K562 (cell line): ENCODE measurements around the gene SYNJ2. TPM values are rescaled to one million over a fixed set of nuclear protein-coding genes. Genes with fewer than 3 reads are reported as not detected.

Experiments used
- ATAC-seq: fragments of 200-7000 bp; cut with Tn5 transposase; 3 replicates; pipeline ENCODE4 v1.9.1; 2020; ENCODE audit warnings: moderate library complexity
- BruUV-seq: library from RNA; stranded (reverse); fragments of 400-500 nt; replicated peaks from 2 replicates; lab custom pipeline; 2021; lab: Mats Ljungman, UMichigan
- CTCF ChIA-PET: fragments of 300-600 bp; formaldehyde crosslinking; extraction: SDS; loops from one replicate; lab custom pipeline; 2021; ENCODE audit warnings: low intra/inter-chr PET ratio; lab: Yijun Ruan, JAX
- POLR2A ChIA-PET: fragments of 300-600, 350-650 bp; sonication (Branson Sonifier 250); formaldehyde crosslinking; extraction: SDS; loops from one replicate; lab custom pipeline; 2021; ENCODE audit warnings: antibody characterized with exemption, inconsistent platforms; lab: Yijun Ruan, JAX
- DNase-seq, 4 experiments: peaks; one replicate each; pipeline versions ENCODE4 v3.0.0 to v3.0.0-alpha.2; 2011 to 2018; ENCODE audit warnings: low spot score in 3 of 4, mixed read lengths in 3 of 4; ENCODE audit errors: extremely low read depth in 1 of 4
- FAIRE-seq: peaks from 2 replicates; lab custom pipeline; 2011; peaks lifted over from hg19 to GRCh38; lab: Jason Lieb, UNC
- H2AFZ ChIP-seq: 2 replicates; pipeline ENCODE4 v1.6.0; 2011; ENCODE audit warnings: low read depth, low read length, control low read depth, inconsistent platforms
- H3K27ac ChIP-seq: fragments of 200-600 bp; 3 replicates; pipeline ENCODE4 v1.8.0; 2011; ENCODE audit warnings: low read depth, mild to moderate bottlenecking, control low read depth, inconsistent platforms, low read length, moderate library complexity, mixed read lengths; ENCODE audit errors: extremely low read depth
- H3K27me3 ChIP-seq, 2 experiments: fragments of 300-600 bp in 1 of 2; 2 replicates in 1 of 2; 3 replicates in 1 of 2; pipeline versions ENCODE4 v1.6.0 to v1.8.0; 2011; ENCODE audit warnings: inconsistent platforms in 2 of 2, low read length in 2 of 2, mild to moderate bottlenecking in 1 of 2, mixed read lengths in 1 of 2, moderate library complexity in 1 of 2; ENCODE audit not compliant: control insufficient read depth in 2 of 2, insufficient read depth in 2 of 2
- H3K36me3 ChIP-seq: fragments of 300-600 bp; 3 replicates; pipeline ENCODE4 v1.8.0; 2011; ENCODE audit warnings: mild to moderate bottlenecking, low read length, inconsistent platforms; ENCODE audit not compliant: control insufficient read depth, insufficient read depth
- H3K4me1 ChIP-seq, 2 experiments: fragments of 200-600 bp in 1 of 2; replicated peaks in 1 of 2; 2 replicates in 1 of 2; 3 replicates in 1 of 2; pipeline versions ENCODE4 v1.5.1 to v1.8.0; 2011; ENCODE audit warnings: inconsistent platforms in 2 of 2, low read length in 2 of 2, mild to moderate bottlenecking in 1 of 2, mixed read lengths in 1 of 2, moderate library complexity in 1 of 2; ENCODE audit not compliant: control insufficient read depth in 2 of 2, insufficient read depth in 2 of 2
- H3K4me2 ChIP-seq: 2 replicates; pipeline ENCODE4 v1.6.1; 2011; ENCODE audit warnings: low read length, control low read depth, inconsistent platforms, mixed read lengths; ENCODE audit not compliant: insufficient read depth
- H3K4me3 ChIP-seq: fragments of 200-600 bp; sonication (generic), shearing (Covaris generic); 2 replicates; pipeline ENCODE4 v1.5.1; 2016; ENCODE audit warnings: control low read depth, inconsistent platforms
- H3K79me2 ChIP-seq: fragments of 200-600 bp; 3 replicates; pipeline ENCODE4 v1.8.0; 2011; ENCODE audit warnings: low read length, inconsistent platforms; ENCODE audit not compliant: control insufficient read depth, insufficient read depth
- H3K9ac ChIP-seq, 2 experiments: 2 replicates each; pipeline versions ENCODE4 v1.6.0 to v1.6.1; 2011; ENCODE audit warnings: low read depth in 2 of 2, low read length in 2 of 2, control low read depth in 1 of 2, inconsistent platforms in 1 of 2, mild to moderate bottlenecking in 1 of 2, mixed read lengths in 1 of 2; ENCODE audit not compliant: insufficient read depth in 1 of 2
- H3K9me1 ChIP-seq: one replicate; pipeline ENCODE4 v1.6.0; 2011; ENCODE audit warnings: inconsistent platforms, mild to moderate bottlenecking, low read length, moderate library complexity; ENCODE audit not compliant: control insufficient read depth, insufficient read depth
- H3K9me3 ChIP-seq: replicated peaks from 2 replicates; pipeline ENCODE4 v1.5.1; 2011; ENCODE audit warnings: low read depth, low read length, inconsistent platforms; ENCODE audit not compliant: control insufficient read depth, insufficient read depth
- H4K20me1 ChIP-seq: replicated peaks from 2 replicates; pipeline ENCODE4 v1.6.1; 2011; ENCODE audit warnings: low read length, inconsistent platforms, mixed read lengths; ENCODE audit not compliant: control insufficient read depth, insufficient read depth
- BACH1 ChIP-seq: fragments of 200-800 bp; sonication (Bioruptor generic); IDR thresholded peaks from 2 replicates; pipeline ENCODE4 v1.6.1; 2016; ENCODE audit warnings: missing genetic modification characterization, missing compliant biosample characterization
- CBX1 ChIP-seq: sonication (generic); IDR thresholded peaks from 2 replicates; pipeline ENCODE4 v1.6.1; 2016; ENCODE audit warnings: antibody characterized with exemption, low read depth, mild to moderate bottlenecking
- ILF3 ChIP-seq: fragments of 450-650 bp; IDR thresholded peaks from 2 replicates; pipeline ENCODE4 v1.6.1; 2018; ENCODE audit warnings: antibody characterized with exemption, mild to moderate bottlenecking, moderate library complexity, borderline replicate concordance
- NR3C1 ChIP-seq: sonication (generic); formaldehyde crosslinking; IDR thresholded peaks from 2 replicates; pipeline ENCODE4 v1.8.1; 2022; ENCODE audit warnings: missing genetic modification reagents
- TSC22D4 ChIP-seq: fragments of 450-650 bp; IDR thresholded peaks from 2 replicates; pipeline ENCODE4 v1.6.1; 2016; ENCODE audit warnings: missing genetic modification characterization, missing biosample characterization, control low read depth
- XRCC4 ChIP-seq: IDR thresholded peaks from one replicate; pipeline ENCODE4 v1.6.1; 2011; ENCODE audit not compliant: insufficient read depth, insufficient read length; ENCODE audit errors: extremely low read depth
- ZKSCAN1 ChIP-seq: fragments of 150-350 bp; IDR thresholded peaks from 2 replicates; pipeline ENCODE4 v1.6.1; 2016; ENCODE audit warnings: low read depth, low read length
- ZNF140 ChIP-seq: fragments of 250-450 bp; sonication (Bioruptor Pico); IDR thresholded peaks from 2 replicates; pipeline ENCODE4 v1.8.0; 2021; ENCODE audit warnings: moderate library complexity, mild to moderate bottlenecking, inconsistent platforms
- ZNF165 ChIP-seq: fragments of 250-450 bp; sonication (Bioruptor Pico); IDR thresholded peaks from 2 replicates; pipeline ENCODE4 v1.4.0; 2020; ENCODE audit warnings: borderline replicate concordance
- ZNF3 ChIP-seq: fragments of 250-450 bp; sonication (Bioruptor Pico); IDR thresholded peaks from 2 replicates; pipeline ENCODE4 v1.5.0; 2021; ENCODE audit warnings: mild to moderate bottlenecking, moderate library complexity
- WGBS: fragments of 100-300 bp; shearing (Covaris generic); methylation state at CpG from one replicate; pipeline ENCODE4 v1.1.6; 2016; ENCODE audit warnings: low coverage, mixed read lengths; ENCODE audit not compliant: insufficient coverage; ENCODE audit errors: missing lambda C conversion rate; 5-methylcytosine and 5-hydroxymethylcytosine counted together
- in situ Hi-C: fragments of 300-500 bp; cut with MboI; formaldehyde crosslinking; loops from 4 replicates; pipeline ENCODE4 v1.15.0; 2018; ENCODE audit warnings: inconsistent platforms, mixed read lengths
- intact Hi-C: fragments of 100-400 bp; cut with micrococcal nuclease; formaldehyde crosslinking; loops from 2 replicates; pipeline ENCODE4 v1.14.2; 2022
- polyA plus RNA-seq, 8 experiments: library from polyadenylated mRNA; depleted of rRNA in 4 of 8; stranded (reverse) in 5 of 8; unstranded in 3 of 8; fragments of >200 nt; fragmentation: Nextera tagmentation in 2 of 8; fragmentation: Illumina TruSeq in 1 of 8; extraction: Ambion mirVana in 2 of 8; extraction: Trizol in 1 of 8; gene quantifications; 2 replicates each; pipeline versions ENCODE4 v1.2.1 to v1.2.3, GENCODE V29; 2011 to 2014; ENCODE audit warnings: inconsistent platforms in 1 of 8, missing spikeins in 1 of 8
- total RNA-seq, 7 experiments: library from RNA; depleted of rRNA in 6 of 7; stranded (reverse); fragments of >200 nt in 6 of 7; fragmentation: Illumina TruSeq in 2 of 7; extraction: Trizol in 2 of 7; gene quantifications; 2 replicates each; pipeline versions ENCODE4 v1.2.1 to v1.2.3, GENCODE V29; 2011 to 2021; ENCODE audit warnings: low replicate concordance in 1 of 7
- TF ChIP-seq, protein P1 (sequence below): fragments of 450-650 bp; conservative IDR thresholded peaks from 2 replicates; pipeline ENCODE4 v1.6.1; 2016; ENCODE audit warnings: missing genetic modification characterization, low read depth, mild to moderate bottlenecking, control low read depth, missing compliant biosample characterization
- TF ChIP-seq, protein P2 (sequence below): sonication (generic); formaldehyde crosslinking; IDR thresholded peaks from 2 replicates; pipeline ENCODE4 v1.5.0; 2020; ENCODE audit warnings: missing genetic modification reagents
- TF ChIP-seq, protein P3 (sequence below): sonication (generic); formaldehyde crosslinking; IDR thresholded peaks from 2 replicates; pipeline ENCODE4 v1.8.0; 2022; ENCODE audit warnings: mild to moderate bottlenecking, missing genetic modification reagents

The SYNJ2 gene
- total and polyA plus RNA-seq, 9 of the 15 experiments (the other 6 are each of a cell fraction or from before 2014, with no cell fraction given), result 3.0 to 27.7 (median 17.8) TPM

DNA sequence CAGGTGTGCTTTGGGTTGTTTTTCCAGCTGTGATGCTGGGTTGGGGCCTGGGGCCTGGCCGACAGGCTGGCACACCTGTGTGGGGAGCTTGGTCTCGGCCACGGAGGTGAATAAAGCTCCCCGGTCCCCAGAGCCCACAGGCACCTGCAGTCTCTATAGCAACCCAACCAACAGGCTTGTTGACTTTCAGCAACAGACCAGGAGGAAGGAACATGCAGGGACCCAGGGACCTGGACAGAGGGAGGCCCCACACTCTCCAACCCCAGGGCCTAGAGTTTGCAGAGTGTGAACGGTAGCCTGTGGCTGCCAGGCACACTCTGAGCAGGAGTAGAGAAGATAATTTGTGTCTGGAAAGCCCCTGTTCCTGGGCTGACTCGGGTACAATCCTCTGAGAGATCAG lies 14.6 kb upstream of the SYNJ2 start:
- ChIA-PET CTCF (no interaction called here), POLR2A (interaction anchor here (2.9 kb wide), 1 partner anchor 9 kb away, joined by 9 read pairs; no protein-coding TSS in a partner anchor)
- no peak overlapping the region for H3K27ac ChIP-seq
- no peaks in the 10 kb centered on the region; a peak in 1 of 5 replicates for H3K27me3 ChIP-seq
- FAIRE-seq (no peak), ATAC-seq (no peak), DNase-seq (no peak)
- TF ChIP-seq XRCC4 (no peak), CBX1 (no peak), ZNF3 (CRISPR knock-in tag) (no peak), ZKSCAN1 (no peak), TSC22D4 (tag) (no peak), ILF3 (no peak), BACH1 (tag) (no peak), ZNF165 (no peak), NR3C1 (CRISPR knock-in tag) (no peak), ZNF140 (no peak)
- TF ChIP-seq, protein P1, sequence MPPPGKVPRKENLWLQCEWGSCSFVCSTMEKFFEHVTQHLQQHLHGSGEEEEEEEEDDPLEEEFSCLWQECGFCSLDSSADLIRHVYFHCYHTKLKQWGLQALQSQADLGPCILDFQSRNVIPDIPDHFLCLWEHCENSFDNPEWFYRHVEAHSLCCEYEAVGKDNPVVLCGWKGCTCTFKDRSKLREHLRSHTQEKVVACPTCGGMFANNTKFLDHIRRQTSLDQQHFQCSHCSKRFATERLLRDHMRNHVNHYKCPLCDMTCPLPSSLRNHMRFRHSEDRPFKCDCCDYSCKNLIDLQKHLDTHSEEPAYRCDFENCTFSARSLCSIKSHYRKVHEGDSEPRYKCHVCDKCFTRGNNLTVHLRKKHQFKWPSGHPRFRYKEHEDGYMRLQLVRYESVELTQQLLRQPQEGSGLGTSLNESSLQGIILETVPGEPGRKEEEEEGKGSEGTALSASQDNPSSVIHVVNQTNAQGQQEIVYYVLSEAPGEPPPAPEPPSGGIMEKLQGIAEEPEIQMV (tag), result no peak
- TF ChIP-seq, protein P2, sequence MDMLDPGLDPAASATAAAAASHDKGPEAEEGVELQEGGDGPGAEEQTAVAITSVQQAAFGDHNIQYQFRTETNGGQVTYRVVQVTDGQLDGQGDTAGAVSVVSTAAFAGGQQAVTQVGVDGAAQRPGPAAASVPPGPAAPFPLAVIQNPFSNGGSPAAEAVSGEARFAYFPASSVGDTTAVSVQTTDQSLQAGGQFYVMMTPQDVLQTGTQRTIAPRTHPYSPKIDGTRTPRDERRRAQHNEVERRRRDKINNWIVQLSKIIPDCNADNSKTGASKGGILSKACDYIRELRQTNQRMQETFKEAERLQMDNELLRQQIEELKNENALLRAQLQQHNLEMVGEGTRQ, result no peak
- TF ChIP-seq, protein P3, sequence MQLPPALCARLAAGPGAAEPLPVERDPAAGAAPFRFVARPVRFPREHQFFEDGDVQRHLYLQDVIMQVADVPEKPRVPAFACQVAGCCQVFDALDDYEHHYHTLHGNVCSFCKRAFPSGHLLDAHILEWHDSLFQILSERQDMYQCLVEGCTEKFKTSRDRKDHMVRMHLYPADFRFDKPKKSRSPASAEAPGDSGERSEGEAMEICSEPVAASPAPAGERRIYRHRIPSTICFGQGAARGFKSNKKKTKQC (CRISPR knock-in tag), result no peak
- H4K20me1 ChIP-seq, result no peaks in the 10 kb centered on the region
- no peak overlapping the region for H3K4me3 ChIP-seq
- H3K36me3 ChIP-seq, result no peaks in the 10 kb centered on the region
- 41% methylated on average over 6 of the region's 6 CpGs for WGBS
- H3K4me2 ChIP-seq, result no peak overlapping the region
- in situ Hi-C loops, result no loop called here
- no peaks in the 10 kb centered on the region for H3K9me1 ChIP-seq
- no peak overlapping the region for H3K9ac ChIP-seq
- peaks cover 10 to 21% of the 10 kb centered on the region in 2 experiments for H3K4me1 ChIP-seq
- intact Hi-C loops, result no loop called here
- no peaks in the 10 kb centered on the region for H3K9me3 ChIP-seq
- no peaks in the 10 kb centered on the region for H3K79me2 ChIP-seq
- H2AFZ ChIP-seq, result no peak overlapping the region
- no TSS peak for BruUV-seq
